Measurements from ENCODE around the gene TMEM123. TPM values are rescaled to one million over a fixed set of nuclear protein-coding genes. Genes with fewer than 3 reads are reported as not detected.

The TMEM123 gene, protein sequence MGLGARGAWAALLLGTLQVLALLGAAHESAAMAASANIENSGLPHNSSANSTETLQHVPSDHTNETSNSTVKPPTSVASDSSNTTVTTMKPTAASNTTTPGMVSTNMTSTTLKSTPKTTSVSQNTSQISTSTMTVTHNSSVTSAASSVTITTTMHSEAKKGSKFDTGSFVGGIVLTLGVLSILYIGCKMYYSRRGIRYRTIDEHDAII
- 100 to 1,000 TPM in 1 of 4 donors, 10 to 100 TPM in 2, 1 to 10 TPM in 1; 5.1 to 130 (median 37.9) TPM for polyA plus RNA-seq
- long read RNA-seq, donor 1, transcript TMEM123-202 (5 exons, 3,579 nt), result major isoform, 88 of 200 reads
- long read RNA-seq, donor 1, transcript TMEM123-206 (3 exons, 549 nt), result minor isoform, 61 of 200 reads
- long read RNA-seq, donor 1, partial matches to known transcripts, result 51 of 200 reads
- long read RNA-seq, donor 1, other reads (novel, unspliced or antisense), result 0 of 200 reads
- long read RNA-seq, donor 2, transcript TMEM123-206 (3 exons, 549 nt), result minor isoform, 8 of 22 reads
- long read RNA-seq, donor 2, transcript TMEM123-202 (5 exons, 3,579 nt), result major isoform, 13 of 22 reads
- long read RNA-seq, donor 2, partial matches to known transcripts, result 0 of 22 reads
- long read RNA-seq, donor 2, other reads (novel, unspliced or antisense), result 0 of 22 reads
- long read RNA-seq, donor 3, transcript TMEM123-202 (5 exons, 3,579 nt), result minor isoform, 6 of 75 reads
- long read RNA-seq, donor 3, transcript TMEM123-206 (3 exons, 549 nt), result major isoform, 43 of 75 reads
- long read RNA-seq, donor 3, partial matches to known transcripts, result 26 of 75 reads
- long read RNA-seq, donor 3, other reads (novel, unspliced or antisense), result 0 of 75 reads
- long read RNA-seq, donor 4, partial matches to known transcripts, result 0 of 2 reads
- long read RNA-seq, donor 4, other reads (novel, unspliced or antisense), result 0 of 2 reads
- long read RNA-seq, donor 5, transcript TMEM123-206 (3 exons, 549 nt), result major isoform, 13 of 16 reads
- long read RNA-seq, donor 5, partial matches to known transcripts, result 0 of 16 reads
- long read RNA-seq, donor 5, other reads (novel, unspliced or antisense), result 0 of 16 reads
- long read RNA-seq, donor 6, transcript TMEM123-206 (3 exons, 549 nt), result minor isoform, 17 of 52 reads
- long read RNA-seq, donor 6, transcript TMEM123-202 (5 exons, 3,579 nt), result major isoform, 26 of 52 reads
- long read RNA-seq, donor 6, partial matches to known transcripts, result 8 of 52 reads
- long read RNA-seq, donor 6, other reads (novel, unspliced or antisense), result 0 of 52 reads
- long read RNA-seq, donor 7, result 0 reads
- long read RNA-seq, donor 8, partial matches to known transcripts, result 0 of 6 reads
- long read RNA-seq, donor 8, other reads (novel, unspliced or antisense), result 0 of 6 reads
- long read RNA-seq, donor 9, transcript TMEM123-206 (3 exons, 549 nt), result minor isoform, 7 of 16 reads
- long read RNA-seq, donor 9, transcript TMEM123-202 (5 exons, 3,579 nt), result major isoform, 9 of 16 reads
- long read RNA-seq, donor 9, partial matches to known transcripts, result 0 of 16 reads
- long read RNA-seq, donor 9, other reads (novel, unspliced or antisense), result 0 of 16 reads
- long read RNA-seq, donor 10, transcript TMEM123-202 (5 exons, 3,579 nt), result major isoform, 52 of 97 reads
- long read RNA-seq, donor 10, transcript TMEM123-206 (3 exons, 549 nt), result minor isoform, 32 of 97 reads
- long read RNA-seq, donor 10, partial matches to known transcripts, result 13 of 97 reads
- long read RNA-seq, donor 10, other reads (novel, unspliced or antisense), result 0 of 97 reads

DNA sequence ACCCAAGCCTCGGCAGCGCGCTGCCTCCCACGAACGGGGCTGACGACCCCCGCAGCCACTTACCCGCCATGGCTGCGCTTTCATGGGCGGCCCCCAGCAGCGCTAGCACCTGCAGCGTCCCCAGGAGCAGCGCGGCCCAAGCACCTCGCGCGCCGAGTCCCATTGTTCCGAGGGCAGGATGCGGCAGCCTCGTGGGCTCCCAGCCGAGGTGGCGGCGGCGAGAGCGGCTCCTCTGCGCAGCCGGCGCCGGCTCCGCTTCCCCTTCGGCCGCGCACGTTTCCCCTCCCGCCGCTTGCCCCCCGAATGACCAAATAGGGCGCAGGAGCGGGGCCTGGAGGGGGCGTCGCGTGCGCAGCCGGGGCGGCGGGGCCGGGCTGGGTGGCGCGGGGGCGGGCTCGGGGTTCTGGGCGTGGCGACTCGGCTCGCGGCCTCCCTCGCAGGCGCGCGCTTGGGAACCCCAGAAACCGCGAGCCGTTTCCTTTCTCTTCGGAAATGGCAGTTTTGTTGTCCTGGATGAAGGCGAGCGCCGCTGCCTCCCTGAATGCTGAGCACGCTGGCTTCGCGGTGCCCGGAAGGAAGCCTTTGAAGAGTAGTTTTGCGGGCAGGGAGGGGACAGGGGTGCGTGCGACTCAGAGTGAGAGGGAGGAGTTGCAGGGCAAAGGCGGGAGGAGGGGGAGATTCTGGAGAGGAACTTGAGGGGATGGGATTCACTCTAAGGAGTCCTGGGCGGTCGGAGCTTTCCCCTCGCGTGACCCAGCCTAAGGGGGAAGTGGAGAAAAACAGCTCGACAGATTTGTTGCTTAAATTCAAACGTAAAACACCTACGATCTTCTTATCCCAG is at the start of gene TMEM123:
TMEM123 (minus strand) TSS at position 305 of the 841 bp plus-strand sequence; CDS start at position 163, 142 bp downstream.
- H3K27ac ChIP-seq (ENCODE audit: low read depth in 1 of 3, low read length in 2 of 3), result peak within 1 kb of the TSS; percentile 67 to 97 (median 95)
- no peaks in the 10 kb centered on the region for H3K36me3 ChIP-seq (ENCODE audit: control insufficient read depth in 3 of 3, insufficient read depth in 2 of 3, low read depth in 1 of 3, low read length in 3 of 3)
- FAIRE-seq (no peak), DNase-seq (peak; percentile 66 to 91)
- peak within 1 kb of the TSS; percentile 89 to 94 (median 93) for H3K4me3 ChIP-seq (ENCODE audit: low read depth in 1 of 3, low read length in 3 of 3)
- 0 to 1% (median 1%) methylated on average over 73 to 83 of the region's 83 CpGs for WGBS, 3 donors
- no peaks in the 10 kb centered on the region for H3K27me3 ChIP-seq (ENCODE audit: control insufficient read depth in 3 of 3, insufficient read depth in 3 of 3, low read length in 3 of 3)
- H3K4me1 ChIP-seq (ENCODE audit: control insufficient read depth in 3 of 3, insufficient read depth in 2 of 3, low read depth in 1 of 3, low read length in 2 of 3), result peaks cover 3 to 18% (median 8%) of the 10 kb centered on the region in 3 donors
- H3K9me3 ChIP-seq (ENCODE audit: control insufficient read depth in 2 of 2, insufficient read depth in 1 of 2, low read depth in 1 of 2, low read length in 1 of 2), result no peaks in the 10 kb centered on the region

GRCh38 chr11:102500829-102501228 is 48.3 kb upstream of the TMEM123 start:
- no peak overlapping the region for H3K4me3 ChIP-seq (ENCODE audit: low read depth in 1 of 3, low read length in 3 of 3)
- FAIRE-seq (no peak), DNase-seq (no peak)
- no peaks in the 10 kb centered on the region for H3K4me1 ChIP-seq (ENCODE audit: control insufficient read depth in 3 of 3, insufficient read depth in 2 of 3, low read depth in 1 of 3, low read length in 2 of 3)
- whole genome bisulfite sequencing, 3 donors, result 69 to 83% (median 80%) methylated on average over 2 of the region's 2 CpGs
- no peaks in the 10 kb centered on the region for H3K36me3 ChIP-seq (ENCODE audit: control insufficient read depth in 3 of 3, insufficient read depth in 2 of 3, low read depth in 1 of 3, low read length in 3 of 3)
- H3K27me3 ChIP-seq (ENCODE audit: control insufficient read depth in 3 of 3, insufficient read depth in 3 of 3, low read length in 3 of 3), result no peaks in the 10 kb centered on the region
- no peaks in the 10 kb centered on the region for H3K9me3 ChIP-seq (ENCODE audit: control insufficient read depth in 2 of 2, insufficient read depth in 1 of 2, low read depth in 1 of 2, low read length in 1 of 2)
- no peak overlapping the region for H3K27ac ChIP-seq (ENCODE audit: low read depth in 1 of 3, low read length in 2 of 3)

DNA sequence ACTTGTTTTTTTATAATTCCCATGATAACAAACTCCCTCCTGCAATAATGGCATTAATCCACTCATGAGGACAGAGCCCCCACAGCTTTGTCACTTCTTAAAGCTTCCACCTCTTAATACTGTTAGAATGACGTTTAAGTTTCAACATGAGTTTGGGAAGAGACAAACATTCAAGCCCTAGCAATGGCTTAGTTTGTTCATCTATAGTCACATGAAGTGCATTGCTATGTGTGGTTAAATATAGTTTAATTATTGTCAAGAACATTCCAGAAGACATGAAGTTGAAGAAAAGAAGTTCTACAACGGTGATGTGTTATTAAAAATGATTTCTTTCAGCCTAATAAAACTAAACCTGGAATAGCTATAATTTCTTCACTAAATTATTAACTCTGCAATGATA is 47.4 kb upstream of the TMEM123 start:
- Histone ChIP-seq H3K9me3 (ENCODE audit: control insufficient read depth in 2 of 2, insufficient read depth in 1 of 2, low read depth in 1 of 2, low read length in 1 of 2) (no peaks in the 10 kb centered on the region), H3K4me1 (ENCODE audit: control insufficient read depth in 3 of 3, insufficient read depth in 2 of 3, low read depth in 1 of 3, low read length in 2 of 3) (peaks cover 0 to 3% (median 0%) of the 10 kb centered on the region in 3 donors), H3K4me3 (ENCODE audit: low read depth in 1 of 3, low read length in 3 of 3) (no peak overlapping the region), H3K27ac (ENCODE audit: low read depth in 1 of 3, low read length in 2 of 3) (no peak overlapping the region), H3K36me3 (ENCODE audit: control insufficient read depth in 3 of 3, insufficient read depth in 2 of 3, low read depth in 1 of 3, low read length in 3 of 3) (no peaks in the 10 kb centered on the region), H3K27me3 (ENCODE audit: control insufficient read depth in 3 of 3, insufficient read depth in 3 of 3, low read length in 3 of 3) (no peaks in the 10 kb centered on the region)
- DNase-seq, result no peak
- FAIRE-seq, result no peak
- 25 to 42% (median 38%) methylated on average over 2 of the region's 2 CpGs for WGBS, 3 donors

DNA sequence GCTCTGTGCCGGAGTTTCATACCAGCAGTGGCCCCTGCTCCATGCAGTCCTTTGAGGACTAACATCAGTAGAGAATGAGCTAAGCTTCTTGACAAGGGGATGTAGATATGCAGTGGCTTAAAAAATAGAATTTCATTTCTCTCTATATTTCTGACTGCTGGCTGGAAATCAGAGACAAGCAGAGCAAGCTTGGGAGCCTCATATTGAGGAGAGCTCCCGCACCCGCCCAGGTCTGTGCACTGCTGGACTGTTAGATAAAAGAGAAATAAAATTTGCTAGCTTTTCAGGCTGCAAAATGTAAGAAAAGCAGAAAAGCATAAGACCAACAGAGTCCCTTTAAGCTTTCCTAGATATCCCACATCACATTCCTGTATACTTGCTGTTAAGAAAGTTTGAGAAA is 46.6 kb upstream of the TMEM123 start:
- DNase-seq, result no peak
- Histone ChIP-seq H3K36me3 (ENCODE audit: control insufficient read depth in 3 of 3, insufficient read depth in 2 of 3, low read depth in 1 of 3, low read length in 3 of 3) (no peaks in the 10 kb centered on the region), H3K27me3 (ENCODE audit: control insufficient read depth in 3 of 3, insufficient read depth in 3 of 3, low read length in 3 of 3) (no peaks in the 10 kb centered on the region), H3K27ac (ENCODE audit: low read depth in 1 of 3, low read length in 2 of 3) (no peak overlapping the region), H3K9me3 (ENCODE audit: control insufficient read depth in 2 of 2, insufficient read depth in 1 of 2, low read depth in 1 of 2, low read length in 1 of 2) (no peaks in the 10 kb centered on the region), H3K4me1 (ENCODE audit: control insufficient read depth in 3 of 3, insufficient read depth in 2 of 3, low read depth in 1 of 3, low read length in 2 of 3) (peaks cover 0 to 3% (median 0%) of the 10 kb centered on the region in 3 donors), H3K4me3 (ENCODE audit: low read depth in 1 of 3, low read length in 3 of 3) (no peak overlapping the region)
- 79 to 93% (median 92%) methylated on average over 3 of the region's 3 CpGs for WGBS, 3 donors
- FAIRE-seq, result no peak

DNA sequence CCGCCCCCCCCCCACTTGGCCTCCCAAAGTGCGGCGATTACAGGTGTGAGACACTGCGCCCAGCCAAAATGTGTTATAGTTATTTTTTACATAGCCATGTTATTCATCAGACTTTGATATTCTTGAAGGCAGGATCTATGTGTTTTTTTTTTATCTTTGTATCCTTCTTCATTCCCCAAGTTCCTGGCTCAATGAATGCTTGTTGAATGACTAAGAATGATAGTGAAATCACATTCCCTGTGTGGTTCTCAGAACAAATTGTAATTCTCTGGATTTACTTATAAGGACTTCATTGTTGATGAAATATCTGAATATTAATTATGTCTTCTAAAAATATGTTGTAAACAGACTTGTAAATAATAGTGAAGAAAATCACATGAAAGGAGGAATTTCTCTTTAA is 44.5 kb upstream of the TMEM123 start:
- no peaks in the 10 kb centered on the region for H3K36me3 ChIP-seq (ENCODE audit: control insufficient read depth in 3 of 3, insufficient read depth in 2 of 3, low read depth in 1 of 3, low read length in 3 of 3)
- no peaks in the 10 kb centered on the region for H3K27me3 ChIP-seq (ENCODE audit: control insufficient read depth in 3 of 3, insufficient read depth in 3 of 3, low read length in 3 of 3)
- DNase-seq (no peak), FAIRE-seq (no peak)
- 73 to 97% (median 95%) methylated on average over 3 to 4 of the region's 4 CpGs for WGBS, 3 donors
- no peak overlapping the region for H3K4me3 ChIP-seq (ENCODE audit: low read depth in 1 of 3, low read length in 3 of 3)
- peaks cover 0 to 3% (median 3%) of the 10 kb centered on the region in 3 donors for H3K4me1 ChIP-seq (ENCODE audit: control insufficient read depth in 3 of 3, insufficient read depth in 2 of 3, low read depth in 1 of 3, low read length in 2 of 3)
- no peaks in the 10 kb centered on the region for H3K9me3 ChIP-seq (ENCODE audit: control insufficient read depth in 2 of 2, insufficient read depth in 1 of 2, low read depth in 1 of 2, low read length in 1 of 2)
- H3K27ac ChIP-seq (ENCODE audit: low read depth in 1 of 3, low read length in 2 of 3), result no peak overlapping the region

GRCh38 chr11:102495161-102496042 is 42.8 kb upstream of the TMEM123 start:
- FAIRE-seq, result peak; percentile 10

More at GRCh38 chr11:102495161-102496042, 42.8 kb upstream of the TMEM123 start:
- H3K4me1 ChIP-seq (ENCODE audit: control insufficient read depth in 3 of 3, insufficient read depth in 2 of 3, low read depth in 1 of 3, low read length in 2 of 3), result peaks cover 0 to 3% (median 3%) of the 10 kb centered on the region in 3 donors
- 13 to 33% (median 19%) methylated on average over 12 of the region's 12 CpGs for WGBS, 3 donors
- no peak overlapping the region for H3K4me3 ChIP-seq (ENCODE audit: low read depth in 1 of 3, low read length in 3 of 3)
- no peak overlapping the region for H3K27ac ChIP-seq (ENCODE audit: low read depth in 1 of 3, low read length in 2 of 3)
- DNase-seq, result peak; percentile 84 to 88
- H3K36me3 ChIP-seq (ENCODE audit: control insufficient read depth in 3 of 3, insufficient read depth in 2 of 3, low read depth in 1 of 3, low read length in 3 of 3), result no peaks in the 10 kb centered on the region
- H3K27me3 ChIP-seq (ENCODE audit: control insufficient read depth in 3 of 3, insufficient read depth in 3 of 3, low read length in 3 of 3), result no peaks in the 10 kb centered on the region
- no peaks in the 10 kb centered on the region for H3K9me3 ChIP-seq (ENCODE audit: control insufficient read depth in 2 of 2, insufficient read depth in 1 of 2, low read depth in 1 of 2, low read length in 1 of 2)
